Tibial nerve (tissue), 3 donors: ENCODE measurements around the gene RABEP2.

ENCODE experiments used
- POLR2A ChIP-seq, 2 donors: fragments of 450-650 bp; IDR thresholded peaks; one replicate each; pipeline ENCODE4 v1.6.1; 2017; ENCODE audit warnings: antibody characterized with exemption in 2 of 2, mild to moderate bottlenecking in 2 of 2, moderate library complexity in 2 of 2
- TF ChIP-seq, protein P1 (sequence below), 5 experiments: fragments of 200-600 bp in 3 of 5; fragments of 450-650 bp in 2 of 5; sonication (generic) in 3 of 5; IDR thresholded peaks; one replicate each; pipeline ENCODE4 v1.5.1; 2016 to 2019; ENCODE audit warnings: antibody characterized with exemption in 5 of 5, mild to moderate bottlenecking in 3 of 5, moderate library complexity in 2 of 5

DNA sequence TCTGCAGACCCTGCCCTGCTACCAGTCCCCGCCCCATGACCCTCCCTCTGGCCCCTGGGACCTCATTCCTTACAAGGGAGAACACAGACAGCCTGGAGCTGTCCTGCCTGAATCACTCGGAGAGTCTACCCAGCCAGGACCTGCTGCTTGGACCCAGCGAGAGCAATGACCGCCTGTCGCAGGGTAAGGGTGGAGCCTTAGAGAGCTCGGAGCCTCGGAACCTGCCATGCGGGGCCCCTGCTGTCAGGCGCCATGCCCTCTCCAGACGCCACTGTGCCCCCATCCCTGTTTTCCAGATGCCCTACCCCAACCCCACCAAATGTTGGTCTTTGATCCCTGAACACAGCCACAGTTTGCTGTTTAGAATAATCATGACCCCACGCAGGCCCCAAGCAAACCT lies 55.8 kb downstream of the RABEP2 start:
- TF ChIP-seq, protein P1, sequence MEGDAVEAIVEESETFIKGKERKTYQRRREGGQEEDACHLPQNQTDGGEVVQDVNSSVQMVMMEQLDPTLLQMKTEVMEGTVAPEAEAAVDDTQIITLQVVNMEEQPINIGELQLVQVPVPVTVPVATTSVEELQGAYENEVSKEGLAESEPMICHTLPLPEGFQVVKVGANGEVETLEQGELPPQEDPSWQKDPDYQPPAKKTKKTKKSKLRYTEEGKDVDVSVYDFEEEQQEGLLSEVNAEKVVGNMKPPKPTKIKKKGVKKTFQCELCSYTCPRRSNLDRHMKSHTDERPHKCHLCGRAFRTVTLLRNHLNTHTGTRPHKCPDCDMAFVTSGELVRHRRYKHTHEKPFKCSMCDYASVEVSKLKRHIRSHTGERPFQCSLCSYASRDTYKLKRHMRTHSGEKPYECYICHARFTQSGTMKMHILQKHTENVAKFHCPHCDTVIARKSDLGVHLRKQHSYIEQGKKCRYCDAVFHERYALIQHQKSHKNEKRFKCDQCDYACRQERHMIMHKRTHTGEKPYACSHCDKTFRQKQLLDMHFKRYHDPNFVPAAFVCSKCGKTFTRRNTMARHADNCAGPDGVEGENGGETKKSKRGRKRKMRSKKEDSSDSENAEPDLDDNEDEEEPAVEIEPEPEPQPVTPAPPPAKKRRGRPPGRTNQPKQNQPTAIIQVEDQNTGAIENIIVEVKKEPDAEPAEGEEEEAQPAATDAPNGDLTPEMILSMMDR (IDR thresholded peaks at IDR 0.05), result no peak
- no peak for TF ChIP-seq POLR2A (IDR thresholded peaks at IDR 0.05)
